NCI-H2081 treated with DMSO at 0.1 percent for 48 hours (cell line): ENCODE measurements around the gene FAM174B.

Experiments
- DNase-seq: peaks from one replicate; lab custom pipeline; 2025; lab: John Stamatoyannopoulos, UW

The FAM174B gene

GRCh38 chr15:92599394-92599970 is 56.1 kb downstream of the FAM174B start:
- no peak for DNase-seq

- DNase-seq, result no peak
These were observed 58.0 kb downstream of the FAM174B start for GRCh38 chr15:92597548-92597947.

GRCh38 chr15:92596623-92597022 is 59.0 kb downstream of the FAM174B start:
- no peak for DNase-seq

- no peak for DNase-seq
These were observed 59.8 kb downstream of the FAM174B start for GRCh38 chr15:92595506-92596381.

GRCh38 chr15:92591275-92591674 is 64.3 kb downstream of the FAM174B start:
- DNase-seq, result no peak

- no peak for DNase-seq
These were observed 68.6 kb downstream of the FAM174B start for GRCh38 chr15:92586966-92587365.

- no peak for DNase-seq
These were observed 69.1 kb downstream of the FAM174B start for GRCh38 chr15:92586383-92586942.

- no peak for DNase-seq
These were observed 71.5 kb downstream of the FAM174B start for GRCh38 chr15:92584105-92584504.

GRCh38 chr15:92583096-92584034 is 72.2 kb downstream of the FAM174B start:
- DNase-seq, result no peak

GRCh38 chr15:92582206-92582605 is 73.4 kb downstream of the FAM174B start:
- DNase-seq, result no peak

- DNase-seq, result no peak
These were observed 74.6 kb downstream of the FAM174B start for GRCh38 chr15:92580933-92581445.

GRCh38 chr15:92580521-92580920 is 75.1 kb downstream of the FAM174B start:
- DNase-seq, result no peak

GRCh38 chr15:92579931-92580470 is 75.6 kb downstream of the FAM174B start:
- DNase-seq, result no peak

- DNase-seq, result no peak
These were observed 76.1 kb downstream of the FAM174B start for GRCh38 chr15:92579486-92579885.

GRCh38 chr15:92578096-92578835 is 77.3 kb downstream of the FAM174B start:
- DNase-seq, result no peak

GRCh38 chr15:92576597-92577200 is 78.9 kb downstream of the FAM174B start:
- no peak for DNase-seq

GRCh38 chr15:92574566-92574965 is 81.0 kb downstream of the FAM174B start:
- DNase-seq, result no peak

- DNase-seq, result no peak
These were observed 81.4 kb downstream of the FAM174B start for GRCh38 chr15:92574161-92574560.

GRCh38 chr15:92571824-92572223 is 83.8 kb downstream of the FAM174B start:
- no peak for DNase-seq

GRCh38 chr15:92570391-92570790 is 85.2 kb downstream of the FAM174B start:
- DNase-seq, result no peak
